Tibial nerve (tissue), 4 donors: Measurements from ENCODE around the gene ALG12.

Experiments
- CTCF ChIP-seq, 5 experiments: fragments of 200-600 bp in 3 of 5; fragments of 450-650 bp in 2 of 5; sonication (generic) in 3 of 5; IDR thresholded peaks; one replicate each; pipeline ENCODE4 v1.5.1; 2016 to 2019; ENCODE audit warnings: antibody characterized with exemption in 5 of 5, mild to moderate bottlenecking in 3 of 5, moderate library complexity in 2 of 5
- EP300 ChIP-seq, 2 donors: sonication (generic); formaldehyde crosslinking; IDR thresholded peaks; one replicate each; pipeline ENCODE4 v1.6.1; 2017; ENCODE audit warnings: antibody characterized with exemption in 2 of 2, mild to moderate bottlenecking in 1 of 2
- POLR2A ChIP-seq, 2 donors: fragments of 450-650 bp; IDR thresholded peaks; one replicate each; pipeline ENCODE4 v1.6.1; 2017; ENCODE audit warnings: antibody characterized with exemption in 2 of 2, mild to moderate bottlenecking in 2 of 2, moderate library complexity in 2 of 2

GRCh38 chr22:49922926-49923325 is 4.7 kb upstream of the ALG12 start:
- TF ChIP-seq CTCF (IDR thresholded peaks at IDR 0.05) (no peak), POLR2A (IDR thresholded peaks at IDR 0.05) (no peak), EP300 (IDR thresholded peaks at IDR 0.05) (no peak)
